GM19328 (cell line): ENCODE measurements around the gene SMAD3.

Source experiments
- ATAC-seq: cut with Tn5 transposase; IDR thresholded peaks from one replicate; pipeline ENCODE4 v1.9.1; 2021; ENCODE audit warnings: mild to moderate bottlenecking, moderate library complexity; ENCODE audit not compliant: unreplicated experiment

SMAD3 gene

DNA sequence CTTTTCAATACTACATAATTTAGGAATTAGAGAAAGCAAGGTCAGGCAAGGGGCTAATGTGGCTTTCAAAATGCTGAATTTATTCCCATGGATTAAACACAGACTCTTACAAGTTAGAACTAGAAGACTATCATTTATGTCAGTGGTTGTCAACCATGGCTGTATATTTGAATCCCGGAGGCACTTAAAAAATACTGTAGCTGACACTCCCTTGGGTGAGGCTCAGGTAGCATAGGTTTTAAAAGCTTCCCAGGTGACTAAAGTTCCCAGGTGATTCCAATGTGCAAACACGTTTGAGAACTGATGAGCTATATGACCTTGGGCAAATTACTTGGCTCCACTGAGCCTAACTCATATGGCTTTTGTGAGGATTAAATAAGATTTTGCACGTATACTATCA is 159.5 kb downstream of the SMAD3 start:
- ATAC-seq, result no peak

GRCh38 chr15:67225336-67225735 is 159.9 kb downstream of the SMAD3 start:
- ATAC-seq, result no peak

GRCh38 chr15:67227431-67227830 is 162.0 kb downstream of the SMAD3 start:
- ATAC-seq, result no peak

DNA sequence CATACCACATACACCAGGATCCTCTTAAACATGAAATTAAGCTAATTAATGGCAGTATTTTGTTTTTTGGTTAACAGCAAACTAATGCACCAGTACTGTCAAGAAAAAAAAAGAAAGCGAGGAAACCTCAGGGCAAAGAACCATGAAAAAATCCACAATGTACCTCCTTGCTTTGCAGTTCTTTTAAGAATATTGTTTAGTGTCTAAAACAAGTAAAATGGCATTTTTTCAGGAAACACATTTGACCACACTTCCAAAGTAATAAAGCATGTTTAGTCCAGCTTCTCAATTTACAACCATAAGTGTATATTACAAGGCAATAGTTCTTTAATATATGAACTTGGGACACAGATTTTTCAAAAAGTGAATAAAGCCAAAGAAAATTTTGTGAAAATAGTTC is 162.4 kb downstream of the SMAD3 start:
- ATAC-seq, result no peak

- ATAC-seq, result no peak
Observed at GRCh38 chr15:67228286-67228685, 162.9 kb downstream of the SMAD3 start.

GRCh38 chr15:67230504-67230903 is 165.1 kb downstream of the SMAD3 start:
- no peak for ATAC-seq

DNA sequence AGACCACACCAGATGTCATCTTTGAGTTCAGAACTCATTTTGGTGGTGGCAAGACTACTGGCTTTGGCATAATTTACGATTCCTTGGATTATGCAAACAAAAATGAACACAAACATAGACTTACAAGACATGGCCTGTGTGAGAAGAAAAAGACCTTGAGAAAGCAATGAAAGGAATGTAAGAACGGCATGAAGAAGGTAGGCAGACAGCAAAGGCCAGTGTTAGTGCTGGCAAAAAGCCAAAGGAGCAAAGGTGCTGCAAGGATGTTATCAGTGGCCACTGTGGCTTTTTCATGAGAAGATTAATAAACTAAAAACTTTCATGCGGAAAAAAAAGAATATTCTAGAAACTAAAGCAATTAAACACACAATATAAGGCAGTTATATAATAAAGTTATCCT is 167.2 kb downstream of the SMAD3 start:
- no peak for ATAC-seq

DNA sequence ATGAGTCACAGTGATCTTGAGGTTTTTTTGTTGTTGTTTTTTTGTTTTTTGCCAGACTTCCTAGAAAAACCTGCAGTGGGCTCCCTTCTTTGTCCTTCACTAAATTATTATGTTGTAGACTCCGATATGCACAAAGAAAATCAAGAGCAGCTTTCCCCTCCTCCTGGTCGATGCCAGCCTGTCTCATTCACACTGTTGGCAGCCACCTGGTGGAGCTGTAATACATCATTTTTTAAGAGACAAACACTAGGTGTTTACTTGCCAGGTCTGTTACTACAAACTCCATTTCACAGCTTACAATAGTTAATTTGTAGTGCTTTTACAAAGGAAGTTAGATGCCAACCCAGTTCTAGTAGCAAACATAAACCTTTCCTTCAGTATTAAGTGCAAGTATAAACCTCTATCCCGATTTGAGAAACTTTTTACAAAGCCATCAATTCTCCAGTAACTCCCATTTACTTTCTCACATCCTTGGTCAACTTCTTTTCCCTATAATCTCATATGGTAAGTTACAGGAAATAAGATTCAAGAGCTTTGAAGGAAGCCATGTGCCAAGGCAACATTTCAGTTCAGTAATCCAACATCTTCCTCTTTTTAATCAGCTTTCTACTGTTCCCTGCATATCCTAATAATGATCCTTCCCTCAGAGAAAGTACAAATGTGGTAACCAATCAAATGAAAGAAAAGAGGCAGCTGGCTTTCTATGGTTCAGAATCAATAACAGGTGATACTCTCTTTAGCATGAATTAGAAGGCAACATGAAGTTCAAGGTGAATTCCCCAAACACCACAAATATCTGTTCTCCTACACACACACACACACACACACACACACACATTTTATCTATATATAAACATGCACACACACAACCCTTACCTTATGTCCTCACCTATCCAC is 175.1 kb downstream of the SMAD3 start:
- no peak for ATAC-seq

- ATAC-seq, result peak; percentile 87
Observed at GRCh38 chr15:67241132-67241855, 175.9 kb downstream of the SMAD3 start.

DNA sequence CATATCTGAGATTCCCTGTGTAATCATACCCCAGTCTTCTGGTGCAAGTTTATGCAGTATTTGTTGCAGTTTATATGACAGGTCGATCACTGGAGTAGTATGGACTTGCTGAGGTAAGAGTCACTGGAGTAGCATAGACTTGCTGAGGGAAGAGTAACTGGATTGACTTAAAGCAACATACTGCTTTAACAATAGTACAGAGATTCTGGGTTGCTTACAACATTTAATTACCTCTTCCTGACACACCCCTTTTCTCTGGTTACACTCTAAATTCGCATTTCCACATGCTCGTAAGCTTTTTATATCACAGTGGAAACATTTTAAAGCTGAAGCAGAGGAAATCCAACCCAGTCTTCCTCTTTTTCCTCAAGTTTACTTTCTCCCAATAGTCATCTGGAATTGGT is 177.3 kb downstream of the SMAD3 start:
- no peak for ATAC-seq
